GM19467 (cell line): Measurements from ENCODE around the gene CFAP44.
"Not testable (repeated sequence)": the region's sequence is repeated elsewhere in the genome, so short reads cannot be mapped to it uniquely, and the experiment has no call there.

Experiments used
- ATAC-seq: cut with Tn5 transposase; IDR thresholded peaks from one replicate; pipeline ENCODE4 v1.9.1; 2021; ENCODE audit warnings: mild to moderate bottlenecking, moderate library complexity; ENCODE audit not compliant: unreplicated experiment

Gene CFAP44

GRCh38 chr3:113441051-113441770 is at the start of gene CFAP44:
TSS of gene CFAP44 (minus strand) at chr3:113441493. CDS start at chr3:113433664, 7,829 bp downstream.
- ATAC-seq: no peak

- no peak for ATAC-seq
These were observed 43.9 kb upstream of the CFAP44 start for GRCh38 chr3:113485161-113485609.

GRCh38 chr3:113468539-113468938 is 27.2 kb upstream of the CFAP44 start:
- no peak for ATAC-seq

- no peak for ATAC-seq
These were observed 20.2 kb upstream of the CFAP44 start for GRCh38 chr3:113461488-113461887.

- ATAC-seq: not testable (repeated sequence)
These were observed 17.3 kb upstream of the CFAP44 start for GRCh38 chr3:113458554-113458953.

DNA sequence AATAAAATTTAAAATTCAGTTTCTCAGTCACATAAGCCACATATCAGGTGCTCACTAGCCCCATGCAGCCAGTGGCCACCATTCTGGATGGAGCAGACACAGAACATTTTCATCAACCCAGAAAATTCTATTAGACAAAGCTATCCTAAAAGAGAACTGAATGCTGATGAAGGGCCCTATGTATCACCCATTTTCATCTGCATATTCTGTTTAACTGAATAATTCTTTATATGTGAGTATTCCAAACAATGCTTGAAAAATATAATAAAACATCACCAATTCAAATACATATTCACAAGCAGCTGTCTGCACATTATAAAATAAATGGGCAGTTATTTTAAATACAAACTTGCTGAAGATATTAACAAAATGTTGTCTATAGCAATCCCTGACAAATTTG is 14.2 kb upstream of the CFAP44 start:
- ATAC-seq: no peak

DNA sequence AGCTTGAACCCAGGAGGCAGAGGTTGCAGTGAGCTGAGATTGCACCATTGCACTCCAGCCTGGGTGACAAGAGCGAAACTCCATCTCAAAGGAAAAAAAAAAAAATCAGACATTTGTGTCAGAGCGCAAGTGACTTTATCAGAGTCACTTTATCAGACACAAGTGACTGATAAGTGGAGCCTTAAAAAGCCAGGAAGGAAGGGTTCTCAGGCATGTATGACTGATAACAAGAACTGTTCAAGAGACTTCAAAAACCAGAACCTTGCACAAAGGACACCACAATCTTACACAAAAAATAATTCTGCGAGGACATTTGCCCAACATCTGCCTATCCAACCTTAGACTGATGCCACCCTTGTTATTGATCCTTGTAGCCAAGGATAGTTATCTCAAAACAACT is 13.3 kb upstream of the CFAP44 start:
- no peak for ATAC-seq

DNA sequence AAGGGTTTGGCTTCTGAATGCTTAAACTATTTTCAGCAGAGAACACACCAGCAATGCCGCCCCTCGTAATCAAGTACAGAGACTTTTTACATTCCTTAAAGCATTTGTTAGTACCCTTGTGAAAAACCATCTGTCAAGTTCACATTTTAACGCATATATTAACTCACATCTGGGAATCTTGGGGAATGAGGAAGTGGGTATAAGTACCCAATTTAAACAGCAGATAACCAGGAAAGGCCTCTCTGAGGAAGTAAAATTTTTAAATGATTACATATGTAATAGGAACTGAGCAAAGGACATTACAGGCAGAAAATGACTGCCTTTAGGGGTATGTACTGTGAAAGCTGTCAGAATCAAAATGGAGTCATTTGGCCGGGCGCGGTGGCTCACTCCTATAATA is 12.8 kb upstream of the CFAP44 start:
- no peak for ATAC-seq

- no peak for ATAC-seq
These were observed 9.6 kb upstream of the CFAP44 start for GRCh38 chr3:113450911-113451310.

GRCh38 chr3:113439606-113440005 is 1.7 kb downstream of the CFAP44 start:
- ATAC-seq: no peak

- no peak for ATAC-seq
These were observed 3.1 kb downstream of the CFAP44 start for GRCh38 chr3:113438224-113438623.

GRCh38 chr3:113437411-113437810 is 3.9 kb downstream of the CFAP44 start:
- ATAC-seq: no peak

GRCh38 chr3:113436809-113437208 is 4.5 kb downstream of the CFAP44 start:
- no peak for ATAC-seq

GRCh38 chr3:113431811-113432210 is 9.5 kb downstream of the CFAP44 start:
- no peak for ATAC-seq

GRCh38 chr3:113428581-113428980 is 12.7 kb downstream of the CFAP44 start:
- ATAC-seq: no peak

GRCh38 chr3:113423699-113424098 is 17.6 kb downstream of the CFAP44 start:
- ATAC-seq: no peak

DNA sequence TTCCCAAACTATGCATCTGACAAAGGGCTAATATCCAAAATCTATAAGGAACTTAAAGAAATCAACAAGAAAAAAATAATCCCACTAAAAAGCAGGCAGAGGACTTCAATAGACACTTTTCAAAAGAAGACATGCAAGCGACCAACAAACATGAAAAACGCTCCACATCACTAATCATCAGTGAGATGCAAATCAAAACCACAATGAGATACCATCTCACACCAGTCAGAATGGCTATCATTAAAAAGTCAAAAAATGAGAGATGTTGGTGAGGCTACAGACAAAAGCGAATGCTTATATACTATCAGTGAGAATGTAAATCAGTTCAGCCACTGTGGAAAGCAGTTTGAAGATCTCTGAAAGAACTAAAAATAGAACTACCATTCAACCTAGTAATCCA is 20.2 kb downstream of the CFAP44 start:
- no peak for ATAC-seq

DNA sequence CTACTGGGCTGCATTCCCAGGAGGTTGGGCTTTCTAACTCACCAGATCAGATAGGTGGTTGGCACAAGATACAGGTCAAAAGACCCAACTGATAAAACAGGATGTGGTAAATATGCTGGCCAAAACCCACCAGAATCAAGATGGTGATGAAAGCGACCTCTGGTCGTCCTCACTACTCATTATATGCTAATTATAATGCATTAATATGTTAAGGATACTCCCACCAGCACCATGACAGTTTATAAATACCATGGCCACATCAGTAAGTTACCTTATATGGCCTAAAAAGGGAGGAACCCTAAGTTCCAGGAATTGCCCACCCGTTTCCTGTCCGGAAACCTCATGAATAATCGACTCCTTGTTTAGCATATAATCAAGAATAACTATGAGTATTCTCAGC is 31.6 kb downstream of the CFAP44 start:
- ATAC-seq: no peak

GRCh38 chr3:113405180-113405579 is 36.1 kb downstream of the CFAP44 start:
- ATAC-seq: no peak

DNA sequence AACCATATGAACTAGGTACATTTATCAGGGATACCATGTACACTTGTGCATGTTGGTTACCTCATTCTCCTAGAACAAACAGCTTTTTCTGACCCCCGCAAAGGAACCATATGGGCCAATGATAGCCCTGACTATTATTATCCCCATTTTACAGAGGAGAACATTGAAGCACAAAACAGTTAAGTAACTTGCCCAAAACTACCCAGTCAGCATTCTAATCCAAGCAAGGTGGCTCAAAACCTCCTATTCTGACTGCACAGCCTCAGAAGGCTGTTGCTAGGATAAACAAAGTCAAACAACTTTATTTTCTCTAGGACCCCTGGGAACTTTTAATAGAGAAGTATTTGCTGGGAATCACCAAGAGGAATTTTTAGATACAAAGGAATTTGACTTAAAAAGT is 36.7 kb downstream of the CFAP44 start:
- ATAC-seq: no peak
